Brain pericyte (primary cell): ENCODE data around the gene OR51D1.
A peak's percentile ranks its signal among the peaks of the same experiment; 100 is the strongest.

Experiments used
- DNase-seq: peaks from one replicate; pipeline ENCODE4 v3.0.0-alpha.2; 2012; ENCODE audit warnings: low read depth, low spot score

OR51D1 gene

GRCh38 chr11:4636962-4637661, at the start of gene OR51D1:
TSS of gene OR51D1 (plus strand) at chr11:4637477. CDS start at chr11:4639791, 2,314 bp downstream.
- peak; percentile 37 for DNase-seq

- no peak for DNase-seq
Observed at GRCh38 chr11:4589017-4589416, 48.3 kb upstream of the OR51D1 start.

GRCh38 chr11:4593739-4594138, 43.5 kb upstream of the OR51D1 start, which contains the start of gene OR52I1:
TSS of gene OR52I1 (plus strand) at chr11:4594039. CDS start at chr11:4594039, 0 bp downstream.
- DNase-seq = no peak

GRCh38 chr11:4605057-4605456, 32.2 kb upstream of the OR51D1 start:
- no peak for DNase-seq

- DNase-seq = no peak
Observed at GRCh38 chr11:4606231-4607015, 30.9 kb upstream of the OR51D1 start.

- no peak for DNase-seq
Observed at GRCh38 chr11:4607096-4607495, 30.2 kb upstream of the OR51D1 start.

GRCh38 chr11:4607781-4608666, 29.3 kb upstream of the OR51D1 start, which contains the start of gene TRIM68:
TSS of gene TRIM68 (minus strand) at chr11:4608231. CDS start at chr11:4605504, 2,727 bp downstream.
- peak; percentile 85 for DNase-seq

GRCh38 chr11:4610258-4610935, 26.9 kb upstream of the OR51D1 start:
- no peak for DNase-seq

- no peak for DNase-seq
Observed at GRCh38 chr11:4611986-4612385, 25.3 kb upstream of the OR51D1 start.

- no peak for DNase-seq
Observed at GRCh38 chr11:4615856-4616444, 21.3 kb upstream of the OR51D1 start.

GRCh38 chr11:4619514-4619913, 17.8 kb upstream of the OR51D1 start:
- no peak for DNase-seq

GRCh38 chr11:4626207-4627099, 10.8 kb upstream of the OR51D1 start:
- no peak for DNase-seq

- no peak for DNase-seq
Observed at GRCh38 chr11:4636136-4636535, 1.1 kb upstream of the OR51D1 start.

GRCh38 chr11:4637662-4638047, 378 bp downstream of the OR51D1 start:
- DNase-seq = no peak

- no peak for DNase-seq
Observed at GRCh38 chr11:4639931-4640330, 2.7 kb downstream of the OR51D1 start.

- no peak for DNase-seq
Observed at GRCh38 chr11:4641501-4641900, 4.2 kb downstream of the OR51D1 start.

- DNase-seq = no peak
Observed at GRCh38 chr11:4642043-4642442, 4.8 kb downstream of the OR51D1 start.

GRCh38 chr11:4643076-4643475, 5.8 kb downstream of the OR51D1 start:
- DNase-seq = no peak

- DNase-seq = no peak
Observed at GRCh38 chr11:4643682-4644081, 6.4 kb downstream of the OR51D1 start, which contains the start of gene OR51E1. TSS of gene OR51E1 (plus strand) at chr11:4643982. CDS start at chr11:4652527, 8,545 bp downstream.

GRCh38 chr11:4644233-4644632, 7.0 kb downstream of the OR51D1 start:
- DNase-seq = no peak
